GM21528 (cell line): ENCODE data around the gene FAM170B.

Experiments
- ATAC-seq: cut with Tn5 transposase; IDR thresholded peaks from one replicate; pipeline ENCODE4 v1.9.1; 2021; ENCODE audit warnings: mild to moderate bottlenecking, moderate library complexity; ENCODE audit not compliant: unreplicated experiment, low FRiP score

Gene FAM170B

GRCh38 chr10:49109669-49110340 lies 24.0 kb downstream of the FAM170B start:
- ATAC-seq, result no peak

- ATAC-seq, result no peak
These were observed 25.2 kb downstream of the FAM170B start for GRCh38 chr10:49108656-49109055.

GRCh38 chr10:49107887-49108267 lies 25.9 kb downstream of the FAM170B start:
- no peak for ATAC-seq

- no peak for ATAC-seq
These were observed 26.5 kb downstream of the FAM170B start for GRCh38 chr10:49107111-49107886.

- no peak for ATAC-seq
These were observed 27.4 kb downstream of the FAM170B start for GRCh38 chr10:49106451-49106850.

DNA sequence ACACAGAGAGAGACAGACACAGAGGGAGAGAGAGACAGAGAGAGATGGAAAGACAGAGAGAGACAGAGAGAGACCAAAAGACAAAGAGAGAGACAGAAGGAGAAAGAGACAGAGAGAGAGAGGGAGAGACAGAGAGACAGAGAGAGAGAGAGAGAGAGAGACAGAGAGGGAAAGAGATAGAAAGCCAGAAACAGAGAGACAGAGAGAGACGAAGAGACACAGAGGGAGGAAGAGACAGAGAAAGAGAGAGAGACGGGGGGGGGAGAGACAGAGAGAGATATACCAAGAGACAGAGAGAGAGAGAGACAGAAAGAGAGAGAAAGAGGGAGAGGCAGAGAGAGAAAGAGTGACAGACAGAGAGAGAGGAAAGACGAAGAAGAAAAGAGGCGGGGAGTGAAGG lies 28.7 kb downstream of the FAM170B start:
- no peak for ATAC-seq

- no peak for ATAC-seq
These were observed 29.5 kb downstream of the FAM170B start for GRCh38 chr10:49104323-49104722.

DNA sequence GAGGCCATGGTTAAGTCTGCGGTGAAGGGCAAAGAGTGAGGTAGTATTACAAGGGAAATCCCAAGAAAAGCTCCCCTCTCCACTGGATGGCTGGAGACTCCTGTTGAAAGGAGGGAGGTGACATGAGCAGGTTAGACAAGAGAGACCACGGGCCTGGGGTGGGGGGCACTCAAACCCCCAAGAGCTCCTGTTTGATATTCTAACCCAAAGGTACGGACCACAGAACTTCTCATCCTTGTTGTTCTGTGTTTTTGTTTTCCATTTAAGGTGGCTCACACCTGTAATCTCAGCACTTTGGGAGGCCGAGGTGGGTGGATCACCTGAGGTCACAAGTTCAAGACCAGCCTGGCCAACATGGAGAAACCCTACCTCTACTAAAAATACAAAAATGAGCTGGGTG lies 30.1 kb downstream of the FAM170B start:
- ATAC-seq, result no peak

DNA sequence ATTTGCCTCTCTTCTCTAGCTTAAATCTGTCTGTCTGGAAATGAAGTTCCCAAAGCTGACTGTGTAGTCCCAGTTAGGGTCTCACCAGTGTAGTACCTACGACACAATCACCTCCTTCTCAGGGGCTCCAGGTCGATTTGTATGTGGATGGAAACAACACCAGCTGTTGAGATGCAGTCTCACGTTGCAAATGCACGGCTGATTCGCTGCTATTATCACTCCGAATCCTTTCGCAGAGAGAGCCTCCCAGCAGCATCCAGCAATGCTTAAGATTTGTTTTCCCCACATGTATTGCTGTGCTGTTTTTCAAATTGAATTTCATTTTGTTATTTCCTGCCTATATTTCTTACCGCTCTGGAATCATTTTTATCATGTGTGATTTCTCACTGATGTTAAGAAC lies 34.8 kb downstream of the FAM170B start:
- no peak for ATAC-seq

GRCh38 chr10:49096890-49097445 lies 36.9 kb downstream of the FAM170B start:
- ATAC-seq, result no peak

- no peak for ATAC-seq
These were observed 39.2 kb downstream of the FAM170B start for GRCh38 chr10:49094646-49095045.

- ATAC-seq, result no peak
These were observed 39.9 kb downstream of the FAM170B start for GRCh38 chr10:49093922-49094321.

DNA sequence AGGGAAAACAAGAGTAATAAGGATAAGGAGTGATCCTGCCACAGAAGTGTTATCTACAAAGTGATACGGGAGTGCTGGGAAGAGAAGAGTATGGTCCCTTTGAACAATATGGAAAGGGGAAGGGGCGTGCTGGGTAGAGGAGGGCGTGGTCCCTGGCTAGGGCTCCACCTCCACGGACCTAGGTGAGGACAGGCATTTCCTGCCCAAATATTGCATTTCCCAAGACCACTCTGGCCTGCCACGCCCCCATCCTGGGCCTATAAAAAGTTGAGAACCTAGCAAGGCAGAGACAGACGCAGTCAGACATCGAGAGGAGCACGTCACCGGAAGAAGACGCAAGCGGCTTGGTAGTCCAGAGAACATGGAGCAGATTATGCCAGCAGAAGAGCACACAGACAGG lies 41.3 kb downstream of the FAM170B start:
- ATAC-seq, result no peak

DNA sequence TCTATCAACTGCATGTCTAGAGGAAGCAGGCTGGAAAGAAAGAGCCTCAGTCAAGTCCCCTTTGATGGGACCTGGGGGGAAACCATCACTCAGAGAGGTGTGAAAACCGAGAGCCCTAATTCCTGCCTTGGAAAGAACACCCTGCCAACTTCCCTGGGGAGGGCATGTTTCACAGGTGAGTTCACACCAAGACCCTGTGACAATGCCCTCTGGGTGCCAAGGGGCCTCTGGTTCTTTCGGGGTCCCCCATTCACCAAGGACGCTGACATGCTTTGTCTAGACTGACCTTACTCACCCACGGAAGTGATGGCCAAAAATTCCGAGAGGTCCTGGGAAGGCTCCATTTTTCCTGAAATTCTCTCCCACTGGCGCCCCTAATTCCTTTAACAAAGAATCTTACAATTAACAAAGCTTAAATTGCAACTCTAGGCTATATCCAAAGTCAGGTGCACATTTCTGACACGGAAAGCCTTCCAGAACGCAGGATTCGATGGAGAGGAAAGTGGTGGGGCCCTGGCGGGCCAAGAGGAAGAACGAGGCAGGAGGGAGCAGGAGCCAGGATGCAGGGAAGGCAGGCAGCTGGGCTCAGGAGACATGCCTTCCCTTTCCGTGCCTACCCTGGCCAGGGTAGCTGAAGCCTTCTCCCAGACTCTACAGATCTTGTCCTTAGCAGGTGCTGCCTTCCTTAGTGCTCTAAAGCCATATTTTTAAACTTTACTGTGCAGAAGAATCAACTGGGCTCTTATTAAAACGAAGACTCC lies 42.2 kb downstream of the FAM170B start:
- ATAC-seq, result no peak

GRCh38 chr10:49090696-49091380 lies 43.0 kb downstream of the FAM170B start:
- ATAC-seq, result no peak

DNA sequence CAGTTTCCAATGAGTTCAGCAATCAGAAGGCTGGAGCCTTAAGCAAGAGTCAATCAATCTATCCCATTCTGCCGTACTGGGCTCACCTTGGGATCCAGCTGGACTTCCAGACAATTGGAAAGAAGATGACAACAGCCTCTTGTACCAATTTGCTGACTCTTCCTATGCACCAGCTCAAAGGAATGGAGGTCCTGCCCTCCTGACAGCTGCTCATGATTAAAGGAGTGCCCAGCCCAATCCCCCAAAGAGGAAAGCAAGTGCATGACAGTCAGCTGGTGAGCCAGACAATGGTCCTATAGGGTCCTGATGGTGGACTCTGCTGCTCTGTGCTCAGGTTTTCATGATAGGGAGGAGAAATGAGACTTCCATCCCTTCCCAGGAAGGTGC lies 43.6 kb downstream of the FAM170B start:
- ATAC-seq, result no peak

- ATAC-seq, result no peak
These were observed 44.1 kb downstream of the FAM170B start for GRCh38 chr10:49089557-49090188.

- ATAC-seq, result no peak
These were observed 44.7 kb downstream of the FAM170B start for GRCh38 chr10:49089152-49089551.

GRCh38 chr10:49086889-49087288 lies 46.9 kb downstream of the FAM170B start:
- ATAC-seq, result no peak

DNA sequence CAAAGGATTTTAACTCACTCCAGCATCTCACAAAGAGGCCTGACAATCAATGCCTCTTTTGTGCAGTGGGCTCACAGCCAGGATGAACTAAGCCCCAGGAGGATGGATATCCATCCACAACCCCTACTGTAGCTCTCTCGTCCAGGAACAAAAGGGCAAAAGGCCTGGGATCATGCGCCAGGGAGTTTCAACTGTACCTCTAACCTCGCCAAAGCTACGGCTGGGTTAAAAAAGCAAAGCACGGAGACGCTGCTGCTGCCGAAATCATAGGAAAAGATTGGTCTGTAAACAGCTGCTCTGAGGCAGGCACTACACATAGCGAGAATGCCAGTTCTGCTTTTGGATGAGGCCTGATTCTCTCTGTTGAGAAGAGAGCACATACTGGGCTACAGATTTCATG lies 50.6 kb downstream of the FAM170B start:
- ATAC-seq, result no peak
